Nephron (organoid): ENCODE results near the gene ANKMY1.

Experiments used
- H3K27ac Mint-ChIP-seq, 3 experiments: 2 replicates each; pipeline ENCODE4 v1.8.0; 2020; ENCODE audit warnings: mixed read lengths in 3 of 3, mild to moderate bottlenecking in 2 of 3, moderate library complexity in 1 of 3
- H3K27me3 Mint-ChIP-seq: 2 replicates; pipeline ENCODE4 v1.8.0; 2021; ENCODE audit warnings: low read depth, mild to moderate bottlenecking, moderate library complexity, mixed read lengths
- H3K36me3 Mint-ChIP-seq: 2 replicates; pipeline ENCODE4 v1.8.0; 2020; ENCODE audit warnings: low read depth, mixed read lengths
- H3K4me1 Mint-ChIP-seq: 2 replicates; pipeline ENCODE4 v1.8.0; 2020; ENCODE audit warnings: mixed read lengths
- H3K4me3 Mint-ChIP-seq, 3 experiments: 2 replicates each; pipeline ENCODE4 v1.8.0; 2020; ENCODE audit warnings: mild to moderate bottlenecking in 3 of 3, mixed read lengths in 3 of 3, moderate library complexity in 2 of 3
- H3K9me3 Mint-ChIP-seq: 2 replicates; pipeline ENCODE4 v1.8.0; 2020; ENCODE audit warnings: mixed read lengths
- CTCF ChIP-seq, 3 experiments: fragments of 200-600 bp; sonication (generic); IDR thresholded peaks; one replicate each; pipeline ENCODE4 v1.5.0; 2021; ENCODE audit warnings: antibody characterized with exemption in 3 of 3; ENCODE audit not compliant: unreplicated experiment in 3 of 3

Gene ANKMY1

DNA sequence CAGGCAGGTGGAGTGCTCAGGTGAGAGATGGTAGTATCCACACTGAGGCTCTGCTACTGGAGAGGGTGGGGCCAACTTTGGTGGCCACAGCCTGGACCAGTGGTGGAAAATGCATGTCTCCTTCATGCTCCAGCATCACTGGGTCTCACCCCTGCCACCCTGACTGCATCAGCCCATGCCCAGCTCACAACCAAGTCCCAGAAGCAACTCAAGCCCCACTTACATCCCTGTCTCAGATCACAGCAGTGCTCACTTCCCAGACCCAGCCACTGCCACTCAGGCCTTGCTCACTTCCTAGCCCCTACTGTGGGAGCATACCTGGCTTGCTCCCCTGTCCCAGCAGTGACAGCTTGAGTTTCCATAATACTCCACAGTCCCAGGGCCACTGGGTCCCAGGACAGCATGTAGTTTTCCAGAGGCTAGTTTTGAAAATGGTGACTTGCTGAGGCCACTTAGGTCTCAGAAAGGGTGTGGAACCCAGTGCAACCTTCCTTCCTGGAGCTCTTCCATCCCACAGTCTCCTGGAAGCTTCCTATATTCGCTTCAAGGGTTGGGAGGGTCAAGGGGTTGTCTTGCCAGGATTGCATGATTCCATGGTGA lies 63.5 kb downstream of the ANKMY1 start:
- H3K27me3 Mint-ChIP-seq: no peaks in the 10 kb centered on the region
- H3K4me3 Mint-ChIP-seq: no peak overlapping the region
- no peak for TF ChIP-seq CTCF (IDR thresholded peaks at IDR 0.05; ENCODE audit: unreplicated experiment in 3 of 3)
- H3K9me3 Mint-ChIP-seq: peaks cover 41% of the 10 kb centered on the region
- H3K4me1 Mint-ChIP-seq: no peaks in the 10 kb centered on the region
- no peak overlapping the region for H3K27ac Mint-ChIP-seq
- peaks cover 53% of the 10 kb centered on the region for H3K36me3 Mint-ChIP-seq

GRCh38 chr2:240491483-240491882 lies 66.3 kb downstream of the ANKMY1 start:
- peaks cover 51% of the 10 kb centered on the region for H3K36me3 Mint-ChIP-seq
- peaks cover 63% of the 10 kb centered on the region for H3K9me3 Mint-ChIP-seq
- no peaks in the 10 kb centered on the region for H3K4me1 Mint-ChIP-seq
- H3K27me3 Mint-ChIP-seq: no peaks in the 10 kb centered on the region
- no peak overlapping the region for H3K4me3 Mint-ChIP-seq
- H3K27ac Mint-ChIP-seq: no peak overlapping the region
- TF ChIP-seq CTCF (IDR thresholded peaks at IDR 0.05; ENCODE audit: unreplicated experiment in 3 of 3): no peak

GRCh38 chr2:240482141-240482540 lies 75.6 kb downstream of the ANKMY1 start:
- Mint-ChIP-seq H3K36me3 (peaks cover 13% of the 10 kb centered on the region), H3K4me3 (no peak overlapping the region), H3K9me3 (peaks cover 13% of the 10 kb centered on the region), H3K27me3 (peaks cover 4% of the 10 kb centered on the region), H3K27ac (no peak overlapping the region), H3K4me1 (no peaks in the 10 kb centered on the region)
- TF ChIP-seq CTCF (IDR thresholded peaks at IDR 0.05; ENCODE audit: unreplicated experiment in 3 of 3): no peak

GRCh38 chr2:240481720-240482119 lies 76.1 kb downstream of the ANKMY1 start:
- no peak for TF ChIP-seq CTCF (IDR thresholded peaks at IDR 0.05; ENCODE audit: unreplicated experiment in 3 of 3)
- H3K4me3 Mint-ChIP-seq: no peak overlapping the region
- peaks cover 9% of the 10 kb centered on the region for H3K36me3 Mint-ChIP-seq
- H3K9me3 Mint-ChIP-seq: peaks cover 10% of the 10 kb centered on the region
- H3K27ac Mint-ChIP-seq: no peak overlapping the region
- H3K27me3 Mint-ChIP-seq: peaks cover 4% of the 10 kb centered on the region
- H3K4me1 Mint-ChIP-seq: no peaks in the 10 kb centered on the region

DNA sequence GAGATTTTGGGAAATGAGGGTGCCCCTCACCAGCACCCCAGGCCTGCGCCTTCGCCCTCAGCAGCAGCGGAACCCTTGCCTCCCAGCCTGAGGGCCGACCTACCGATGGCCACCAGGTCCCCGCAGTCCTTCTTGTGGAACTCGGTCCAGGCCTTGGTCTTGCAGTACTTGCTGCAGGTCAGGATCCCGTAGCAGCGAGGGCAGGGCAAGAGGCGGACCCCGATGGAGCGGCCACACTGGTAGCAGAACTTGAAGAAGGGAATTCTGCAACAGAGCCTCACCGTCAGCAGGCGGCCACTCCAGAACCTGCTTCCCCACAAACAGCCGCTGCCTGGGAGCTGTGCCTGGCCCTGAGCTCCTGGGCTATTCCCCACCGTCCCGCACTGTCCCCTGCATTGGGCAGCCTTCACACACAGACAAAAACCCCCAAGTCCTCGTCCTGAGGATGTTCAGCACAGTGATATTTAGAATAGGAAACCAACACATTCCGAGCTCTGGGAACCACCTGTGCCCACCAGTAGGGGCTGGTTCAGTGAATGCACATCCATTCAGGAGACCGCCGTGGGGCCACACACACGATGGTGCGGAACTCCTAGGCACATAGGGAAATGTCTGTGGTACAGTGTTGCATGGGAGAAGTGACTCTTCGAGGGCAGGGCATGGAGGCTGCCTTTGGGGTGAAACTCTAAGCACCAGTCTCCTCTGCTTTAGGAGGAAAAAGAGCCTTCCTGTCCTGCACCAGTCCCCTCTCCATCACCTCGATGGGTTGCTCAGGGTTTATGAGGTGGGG lies 76.8 kb downstream of the ANKMY1 start:
- Mint-ChIP-seq H3K36me3 (peaks cover 9% of the 10 kb centered on the region), H3K27ac (no peak overlapping the region), H3K9me3 (peaks cover 10% of the 10 kb centered on the region), H3K4me1 (no peaks in the 10 kb centered on the region), H3K4me3 (no peak overlapping the region), H3K27me3 (peaks cover 4% of the 10 kb centered on the region)
- no peak for TF ChIP-seq CTCF (IDR thresholded peaks at IDR 0.05; ENCODE audit: unreplicated experiment in 3 of 3)

GRCh38 chr2:240479111-240479501 lies 78.7 kb downstream of the ANKMY1 start:
- Mint-ChIP-seq H3K9me3 (peaks cover 13% of the 10 kb centered on the region), H3K36me3 (peaks cover 14% of the 10 kb centered on the region), H3K27me3 (peaks cover 4% of the 10 kb centered on the region), H3K4me1 (no peaks in the 10 kb centered on the region), H3K27ac (no peak overlapping the region), H3K4me3 (no peak overlapping the region)
- TF ChIP-seq CTCF (IDR thresholded peaks at IDR 0.05; ENCODE audit: unreplicated experiment in 3 of 3): no peak
